Peyer's patch (tissue), 4 donors: ENCODE data around the gene DPP3.

Experiments used
- POLR2A ChIP-seq, 2 donors: fragments of 450-650 bp; IDR thresholded peaks; one replicate each; pipeline ENCODE4 v1.5.1; 2017; ENCODE audit warnings: antibody characterized with exemption in 2 of 2, mild to moderate bottlenecking in 2 of 2, moderate library complexity in 2 of 2
- TF ChIP-seq, protein P1 (sequence below), 6 experiments: fragments of 450-650 bp in 4 of 6; fragments of 200-600 bp in 2 of 6; sonication (generic) in 1 of 6; IDR thresholded peaks; one replicate each; pipeline ENCODE4 v1.5.1; 2017 to 2019; ENCODE audit warnings: antibody characterized with exemption in 6 of 6, mild to moderate bottlenecking in 3 of 6, moderate library complexity in 1 of 6

DNA sequence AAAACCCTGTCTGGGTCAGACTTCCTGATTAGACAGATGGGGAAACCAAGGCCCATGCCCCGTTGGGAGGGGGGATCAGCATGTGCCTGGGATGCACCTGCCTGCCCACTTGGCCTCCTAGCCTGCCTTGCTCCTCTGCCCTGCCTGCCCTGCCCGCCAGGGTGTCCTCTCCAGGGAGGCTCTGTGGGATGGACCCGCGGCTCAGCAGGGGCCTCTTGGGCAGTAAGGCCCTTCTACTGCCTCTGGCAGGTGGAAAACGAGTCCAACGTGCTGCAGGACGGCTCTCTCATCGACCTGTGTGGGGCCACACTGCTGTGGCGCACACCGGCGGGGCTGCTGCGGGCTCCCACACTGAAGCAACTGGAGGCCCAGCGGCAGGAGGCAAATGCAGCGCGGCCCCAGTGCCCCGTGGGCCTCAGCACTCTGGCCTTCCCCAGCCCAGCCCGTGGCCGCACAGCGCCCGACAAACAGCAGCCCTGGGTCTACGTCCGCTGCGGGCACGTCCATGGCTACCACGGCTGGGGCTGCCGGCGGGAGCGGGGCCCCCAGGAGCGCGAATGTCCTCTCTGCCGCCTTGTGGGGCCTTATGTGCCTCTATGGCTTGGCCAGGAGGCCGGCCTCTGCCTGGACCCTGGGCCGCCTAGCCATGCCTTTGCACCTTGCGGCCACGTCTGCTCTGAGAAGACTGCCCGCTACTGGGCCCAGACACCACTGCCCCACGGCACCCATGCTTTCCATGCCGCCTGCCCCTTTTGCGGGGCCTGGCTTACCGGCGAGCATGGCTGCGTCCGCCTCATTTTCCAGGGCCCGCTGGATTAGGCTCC lies 4.7 kb upstream of the DPP3 start:
- TF ChIP-seq, protein P1, sequence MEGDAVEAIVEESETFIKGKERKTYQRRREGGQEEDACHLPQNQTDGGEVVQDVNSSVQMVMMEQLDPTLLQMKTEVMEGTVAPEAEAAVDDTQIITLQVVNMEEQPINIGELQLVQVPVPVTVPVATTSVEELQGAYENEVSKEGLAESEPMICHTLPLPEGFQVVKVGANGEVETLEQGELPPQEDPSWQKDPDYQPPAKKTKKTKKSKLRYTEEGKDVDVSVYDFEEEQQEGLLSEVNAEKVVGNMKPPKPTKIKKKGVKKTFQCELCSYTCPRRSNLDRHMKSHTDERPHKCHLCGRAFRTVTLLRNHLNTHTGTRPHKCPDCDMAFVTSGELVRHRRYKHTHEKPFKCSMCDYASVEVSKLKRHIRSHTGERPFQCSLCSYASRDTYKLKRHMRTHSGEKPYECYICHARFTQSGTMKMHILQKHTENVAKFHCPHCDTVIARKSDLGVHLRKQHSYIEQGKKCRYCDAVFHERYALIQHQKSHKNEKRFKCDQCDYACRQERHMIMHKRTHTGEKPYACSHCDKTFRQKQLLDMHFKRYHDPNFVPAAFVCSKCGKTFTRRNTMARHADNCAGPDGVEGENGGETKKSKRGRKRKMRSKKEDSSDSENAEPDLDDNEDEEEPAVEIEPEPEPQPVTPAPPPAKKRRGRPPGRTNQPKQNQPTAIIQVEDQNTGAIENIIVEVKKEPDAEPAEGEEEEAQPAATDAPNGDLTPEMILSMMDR (IDR thresholded peaks at IDR 0.05): no peak
- TF ChIP-seq POLR2A (IDR thresholded peaks at IDR 0.05): no peak
